ENCODE measurements around the gene SNX2.

The SNX2 gene

GRCh38 chr5:122789461-122790171 lies 14.7 kb downstream of the SNX2 start:
- no peaks in the 10 kb centered on the region for H3K4me1 ChIP-seq (ENCODE audit: insufficient read depth, low read length, poor library complexity, severe bottlenecking)
- H3K9me3 ChIP-seq (ENCODE audit: insufficient read depth, low read depth, low read length) = peaks cover 6% of the 10 kb centered on the region; the same call in 1 of the 2 replicates
- no peak overlapping the region for H3K4me3 ChIP-seq (ENCODE audit: low read length, poor library complexity, severe bottlenecking)
- H3K79me2 ChIP-seq (ENCODE audit: insufficient read depth, low read length) = peaks cover 58% of the 10 kb centered on the region
- H3F3A ChIP-seq (ENCODE audit: low read depth) = no peaks in the 10 kb centered on the region
- peaks cover 2% of the 10 kb centered on the region for H4K20me1 ChIP-seq (ENCODE audit: insufficient read depth, low read length, poor library complexity, severe bottlenecking)
- no peaks in the 10 kb centered on the region for H3K27me3 ChIP-seq (ENCODE audit: insufficient read depth, low read length, poor library complexity, severe bottlenecking)
- no peaks in the 10 kb centered on the region for H3K36me3 ChIP-seq (ENCODE audit: insufficient read depth, low read length)
- TF ChIP-seq CTCF (conservative IDR thresholded peaks at IDR 0.05; ENCODE audit: low read length) = no peak
- TF ChIP-seq EZH2phosphoT487 (IDR thresholded peaks at IDR 0.05; ENCODE audit: borderline replicate concordance) = no peak
- H3K4me2 ChIP-seq (ENCODE audit: low read depth, low read length, poor library complexity, severe bottlenecking) = no peak overlapping the region
- H3K9me2 ChIP-seq (replicated peaks; ENCODE audit: low read depth, low read length) = no peaks in the 10 kb centered on the region
- no peak overlapping the region for H2AFZ ChIP-seq (ENCODE audit: low read length)
- H3K9ac ChIP-seq (ENCODE audit: low read depth, low read length, poor library complexity, severe bottlenecking) = no peak overlapping the region

GRCh38 chr5:122790354-122791103 lies 15.6 kb downstream of the SNX2 start:
- Histone ChIP-seq H3K9me2 (replicated peaks; ENCODE audit: low read depth, low read length) (no peaks in the 10 kb centered on the region), H3K36me3 (ENCODE audit: insufficient read depth, low read length) (no peaks in the 10 kb centered on the region), H3K9ac (ENCODE audit: low read depth, low read length, poor library complexity, severe bottlenecking) (no peak overlapping the region), H3K4me3 (ENCODE audit: low read length, poor library complexity, severe bottlenecking) (no peak overlapping the region), H2AFZ (ENCODE audit: low read length) (no peak overlapping the region), H4K20me1 (ENCODE audit: insufficient read depth, low read length, poor library complexity, severe bottlenecking) (no peaks in the 10 kb centered on the region), H3K4me1 (ENCODE audit: insufficient read depth, low read length, poor library complexity, severe bottlenecking) (no peaks in the 10 kb centered on the region), H3K4me2 (ENCODE audit: low read depth, low read length, poor library complexity, severe bottlenecking) (no peak overlapping the region), H3K9me3 (ENCODE audit: insufficient read depth, low read depth, low read length) (peaks cover 6% of the 10 kb centered on the region; the same call in 1 of the 2 replicates), H3K79me2 (ENCODE audit: insufficient read depth, low read length) (peaks cover 51% of the 10 kb centered on the region; the same call in 1 of the 2 replicates), H3F3A (ENCODE audit: low read depth) (no peaks in the 10 kb centered on the region), H3K27me3 (ENCODE audit: insufficient read depth, low read length, poor library complexity, severe bottlenecking) (no peaks in the 10 kb centered on the region)
- no peak for TF ChIP-seq EZH2phosphoT487 (IDR thresholded peaks at IDR 0.05; ENCODE audit: borderline replicate concordance)
- no peak for TF ChIP-seq CTCF (conservative IDR thresholded peaks at IDR 0.05; ENCODE audit: low read length)

DNA sequence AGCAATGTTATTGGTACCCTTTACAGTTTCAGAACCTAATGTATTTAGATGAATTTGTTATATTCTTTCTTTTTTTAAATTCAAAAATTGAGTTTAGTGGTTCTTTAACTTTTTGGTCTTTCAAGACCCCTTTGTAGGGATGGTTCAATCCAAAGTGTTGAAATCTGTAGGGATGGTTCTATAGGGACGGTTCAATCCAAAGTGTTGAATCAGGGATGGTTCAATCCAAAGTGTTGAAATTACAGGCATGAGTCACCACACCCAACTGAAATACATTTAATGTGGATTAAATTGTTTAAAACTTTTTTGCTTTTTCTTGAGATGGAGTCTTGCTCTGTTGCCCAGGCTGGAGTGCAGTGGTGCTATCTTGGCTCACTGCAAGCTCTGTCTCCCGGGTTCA lies 30.6 kb downstream of the SNX2 start:
- H3K9me3 ChIP-seq (ENCODE audit: insufficient read depth, low read depth, low read length) = no peaks in the 10 kb centered on the region
- no peak for TF ChIP-seq CTCF (conservative IDR thresholded peaks at IDR 0.05; ENCODE audit: low read length)
- no peak for TF ChIP-seq EZH2phosphoT487 (IDR thresholded peaks at IDR 0.05; ENCODE audit: borderline replicate concordance)
- H4K20me1 ChIP-seq (ENCODE audit: insufficient read depth, low read length, poor library complexity, severe bottlenecking) = no peaks in the 10 kb centered on the region
- no peaks in the 10 kb centered on the region for H3K27me3 ChIP-seq (ENCODE audit: insufficient read depth, low read length, poor library complexity, severe bottlenecking)
- peaks cover 31% of the 10 kb centered on the region; the same call in 1 of the 2 replicates for H3K36me3 ChIP-seq (ENCODE audit: insufficient read depth, low read length)
- H3K9me2 ChIP-seq (replicated peaks; ENCODE audit: low read depth, low read length) = no peaks in the 10 kb centered on the region
- H3K4me2 ChIP-seq (ENCODE audit: low read depth, low read length, poor library complexity, severe bottlenecking) = no peak overlapping the region
- no peaks in the 10 kb centered on the region for H3K79me2 ChIP-seq (ENCODE audit: insufficient read depth, low read length)
- no peaks in the 10 kb centered on the region for H3K4me1 ChIP-seq (ENCODE audit: insufficient read depth, low read length, poor library complexity, severe bottlenecking)
- H3K4me3 ChIP-seq (ENCODE audit: low read length, poor library complexity, severe bottlenecking) = no peak overlapping the region
- H3F3A ChIP-seq (ENCODE audit: low read depth) = no peaks in the 10 kb centered on the region
- H2AFZ ChIP-seq (ENCODE audit: low read length) = no peak overlapping the region
- H3K9ac ChIP-seq (ENCODE audit: low read depth, low read length, poor library complexity, severe bottlenecking) = no peak overlapping the region

Data from Loucy (cell line).